Activated CD8-positive, alpha-beta memory T cell treated with anti-CD3 and anti-CD28 coated beads, Interleukin-2, amount 50 U/mL, for 48 hours (primary cell): ENCODE results near the gene EXOSC3.

ENCODE experiments used
- DNase-seq: peaks from one replicate; pipeline ENCODE4 v3.0.0-alpha.2; 2020

Gene EXOSC3

DNA sequence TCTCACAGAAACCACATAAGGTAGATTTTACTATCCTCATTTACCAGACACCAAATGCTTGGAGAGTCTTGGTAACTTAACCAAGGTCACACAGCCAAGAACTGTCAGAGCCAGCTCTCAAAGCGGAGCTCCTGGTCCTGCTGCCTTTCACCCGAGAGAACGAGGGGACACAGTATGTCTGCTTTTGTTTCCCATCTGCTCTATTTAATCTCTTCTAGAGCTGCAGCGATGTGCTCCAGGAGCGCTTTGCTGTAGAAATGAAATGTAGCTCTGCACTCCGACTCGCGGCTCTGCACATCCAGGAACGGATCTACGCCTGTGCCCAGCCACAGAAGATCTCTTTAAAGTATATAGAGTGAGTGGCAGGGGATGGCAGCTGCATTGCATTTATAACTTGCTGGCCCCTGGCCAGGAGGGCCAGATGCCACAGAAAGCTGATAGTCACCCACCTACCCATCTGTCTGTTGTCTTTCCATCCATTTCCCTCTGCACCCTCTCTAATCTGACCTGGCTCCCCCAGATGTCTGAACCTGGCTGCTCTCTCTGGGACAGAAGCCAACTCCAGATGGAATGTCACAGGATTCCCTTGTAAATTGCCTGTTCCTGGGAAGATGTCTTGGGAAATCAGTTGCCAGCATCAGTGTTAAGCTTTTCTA, 52.6 kb downstream of the EXOSC3 start:
- DNase-seq, result no peak

DNA sequence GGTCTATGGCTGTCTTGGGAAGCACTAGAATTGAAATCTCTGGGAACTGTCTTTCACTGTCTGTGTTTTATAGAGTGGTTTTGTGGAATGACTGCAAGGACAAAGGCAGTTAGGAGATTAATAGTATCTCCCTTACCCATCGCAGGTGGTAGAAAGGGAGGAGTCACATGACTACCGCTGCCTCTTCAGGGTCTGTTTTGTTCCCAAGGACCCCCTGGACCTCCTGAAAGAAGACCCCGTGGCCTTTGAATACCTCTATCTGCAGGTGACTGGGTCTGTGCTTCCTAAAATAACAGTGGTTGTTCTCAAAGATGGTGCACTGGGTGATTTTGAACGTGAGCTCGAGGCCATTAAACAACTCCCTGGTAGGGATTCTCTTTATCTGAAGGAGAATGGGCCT, 54.0 kb downstream of the EXOSC3 start:
- DNase-seq, result no peak

GRCh38 chr9:37730256-37730655, 54.6 kb downstream of the EXOSC3 start:
- DNase-seq, result no peak
